GM23338 (cell line): Measurements from ENCODE around the gene STRIP1. TPM values are rescaled to one million over a fixed set of nuclear protein-coding genes. Genes with fewer than 3 reads are reported as not detected.

ENCODE experiments used
- ATAC-seq: fragments of 200-7000 bp; cut with Tn5 transposase; 3 replicates; pipeline ENCODE4 v1.9.1; 2020
- DNase-seq: peaks from one replicate; pipeline ENCODE4 v3.0.0-alpha.2; 2015; ENCODE audit warnings: low spot score
- H2AFZ ChIP-seq: fragments of 200-600 bp; sonication (generic); 2 replicates; pipeline ENCODE4 v1.8.0; 2016; ENCODE audit warnings: antibody characterized with exemption, mild to moderate bottlenecking, moderate library complexity
- H3F3A ChIP-seq: fragments of 200-600 bp; sonication (generic); replicated peaks from 2 replicates; pipeline ENCODE4 v1.8.0; 2017; ENCODE audit warnings: antibody characterized with exemption, mixed run types, low read depth
- H3K27ac ChIP-seq: fragments of 200-600 bp; sonication (generic); 2 replicates; pipeline ENCODE4 v1.6.1; 2016; ENCODE audit warnings: low read depth
- H3K27me3 ChIP-seq: fragments of 200-600 bp; sonication (generic); 2 replicates; pipeline ENCODE4 v1.8.0; 2016; ENCODE audit warnings: mild to moderate bottlenecking, mixed run types, moderate library complexity; ENCODE audit not compliant: insufficient read depth
- H3K36me3 ChIP-seq: fragments of 200-600 bp; sonication (generic); 2 replicates; pipeline ENCODE4 v1.8.0; 2016; ENCODE audit warnings: mild to moderate bottlenecking; ENCODE audit not compliant: insufficient read depth
- H3K4me1 ChIP-seq: fragments of 200-600 bp; sonication (generic); 2 replicates; pipeline ENCODE4 v1.8.0; 2016; ENCODE audit warnings: mild to moderate bottlenecking, moderate library complexity; ENCODE audit not compliant: insufficient read depth
- H3K4me2 ChIP-seq: fragments of 200-600 bp; sonication (generic); 2 replicates; pipeline ENCODE4 v1.7.1; 2017; ENCODE audit warnings: mixed run types
- H3K4me3 ChIP-seq: fragments of 200-600 bp; sonication (generic); 2 replicates; pipeline ENCODE4 v1.6.1; 2016; ENCODE audit warnings: mixed run types
- H3K79me2 ChIP-seq: fragments of 200-600 bp; sonication (generic); replicated peaks from 2 replicates; pipeline ENCODE4 v1.8.0; 2017; ENCODE audit warnings: mild to moderate bottlenecking; ENCODE audit not compliant: insufficient read depth
- H3K9me2 ChIP-seq: fragments of 200-600 bp; sonication (generic); 2 replicates; pipeline ENCODE4 v1.8.0; 2017; ENCODE audit not compliant: insufficient read depth
- H4K20me1 ChIP-seq: fragments of 200-600 bp; sonication (generic); replicated peaks from 2 replicates; pipeline ENCODE4 v1.8.0; 2017; ENCODE audit warnings: mild to moderate bottlenecking; ENCODE audit not compliant: insufficient read depth
- H3K27ac Mint-ChIP-seq: 2 replicates; pipeline ENCODE4 v1.8.0; 2020; ENCODE audit warnings: inconsistent platforms, mild to moderate bottlenecking, moderate library complexity, mixed read lengths
- H3K27me3 Mint-ChIP-seq: 3 replicates; pipeline ENCODE4 v1.8.0; 2022; ENCODE audit warnings: low read depth, mild to moderate bottlenecking, moderate library complexity, mixed read lengths, inconsistent platforms; ENCODE audit not compliant: insufficient read depth, poor library complexity
- H3K36me3 Mint-ChIP-seq: 3 replicates; pipeline ENCODE4 v1.8.0; 2021; ENCODE audit warnings: low read depth, mild to moderate bottlenecking, inconsistent platforms, moderate library complexity, mixed read lengths
- H3K4me1 Mint-ChIP-seq: 3 replicates; pipeline ENCODE4 v1.8.0; 2020; ENCODE audit warnings: mild to moderate bottlenecking, inconsistent platforms, mixed read lengths
- H3K4me3 Mint-ChIP-seq: 3 replicates; pipeline ENCODE4 v1.8.0; 2021; ENCODE audit warnings: moderate library complexity, mild to moderate bottlenecking, inconsistent platforms, mixed read lengths
- H3K9me3 Mint-ChIP-seq: 3 replicates; pipeline ENCODE4 v1.8.0; 2020; ENCODE audit warnings: moderate library complexity, mild to moderate bottlenecking, inconsistent platforms, mixed read lengths
- CREB1 ChIP-seq: fragments of 250-450 bp; sonication (Bioruptor Pico); IDR thresholded peaks from 2 replicates; pipeline ENCODE4 v1.5.0; 2020; ENCODE audit warnings: low read depth, mild to moderate bottlenecking, moderate library complexity
- CTCF ChIP-seq, 2 experiments: fragments of 200-600 bp in 1 of 2; sonication (generic) in 1 of 2; conservative IDR thresholded peaks; 2 replicates each; pipeline versions ENCODE4 v1.5.1 to v1.6.1; 2016 to 2017; ENCODE audit warnings: antibody characterized with exemption in 2 of 2, low read depth in 2 of 2, mild to moderate bottlenecking in 2 of 2, moderate library complexity in 1 of 2
- ETS1 ChIP-seq: IDR thresholded peaks from 2 replicates; pipeline ENCODE4 v1.6.1; 2016; ENCODE audit warnings: antibody characterized with exemption
- EZH2 ChIP-seq: fragments of 200-600 bp; sonication (generic); IDR thresholded peaks from one replicate; pipeline ENCODE4 v1.8.0; 2017; ENCODE audit warnings: antibody characterized with exemption, mild to moderate bottlenecking, low read depth; ENCODE audit not compliant: unreplicated experiment
- EZH2phosphoT487 ChIP-seq: fragments of 200-600 bp; sonication (generic); IDR thresholded peaks from one replicate; pipeline ENCODE4 v1.8.1; 2018; ENCODE audit warnings: antibody characterized with exemption; ENCODE audit not compliant: unreplicated experiment
- JUNB ChIP-seq: IDR thresholded peaks from one replicate; pipeline ENCODE4 v1.6.1; 2016; ENCODE audit warnings: antibody characterized with exemption; ENCODE audit not compliant: unreplicated experiment
- NANOG ChIP-seq: IDR thresholded peaks from 2 replicates; pipeline ENCODE4 v1.6.1; 2016; ENCODE audit warnings: antibody characterized with exemption, borderline replicate concordance
- POLR2AphosphoS5 ChIP-seq: IDR thresholded peaks from 2 replicates; pipeline ENCODE4 v1.6.1; 2016; ENCODE audit warnings: antibody characterized with exemption, low read depth
- REST ChIP-seq: IDR thresholded peaks from one replicate; pipeline ENCODE4 v1.6.1; 2018; ENCODE audit warnings: antibody characterized with exemption; ENCODE audit not compliant: unreplicated experiment
- STAT1 ChIP-seq: IDR thresholded peaks from one replicate; pipeline ENCODE4 v1.6.1; 2016; ENCODE audit warnings: antibody characterized with exemption; ENCODE audit not compliant: unreplicated experiment
- ZNF114 ChIP-seq: fragments of 250-450 bp; sonication (Bioruptor Pico); IDR thresholded peaks from 2 replicates; pipeline ENCODE4 v1.5.0; 2020; ENCODE audit warnings: mild to moderate bottlenecking, moderate library complexity
- ZNF331 ChIP-seq: fragments of 250-450 bp; sonication (Bioruptor Pico); IDR thresholded peaks from 2 replicates; pipeline ENCODE4 v1.5.0; 2020; ENCODE audit warnings: low read depth, mild to moderate bottlenecking, moderate library complexity
- ZNF462 ChIP-seq: fragments of 250-450 bp; sonication (Bioruptor Pico); IDR thresholded peaks from 2 replicates; pipeline ENCODE4 v1.5.0; 2020; ENCODE audit warnings: mild to moderate bottlenecking, moderate library complexity
- polyA plus RNA-seq: library from polyadenylated mRNA; unstranded; fragments of >200 nt; fragmentation: Nextera tagmentation; extraction: Ambion mirVana; gene quantifications from 2 replicates; pipeline ENCODE4 v1.2.1, GENCODE V29; 2016
- total RNA-seq: library from RNA; depleted of rRNA; stranded (reverse); fragments of >200 nt; shearing (Covaris generic); gene quantifications from 2 replicates; pipeline ENCODE4 v1.2.3, GENCODE V29; 2014

The STRIP1 gene
- total and polyA plus RNA-seq, 2 experiments from 2014 or later: 17.2 to 50.6 TPM

GRCh38 chr1:110038271-110038670 lies 3.8 kb downstream of the STRIP1 start:
- Mint-ChIP-seq H3K36me3 (peaks cover 59% of the 10 kb centered on the region), H3K4me1 (peaks cover 16% of the 10 kb centered on the region), H3K27ac (no peak overlapping the region), H3K27me3 (peaks cover 4% of the 10 kb centered on the region), H3K9me3 (no peaks in the 10 kb centered on the region), H3K4me3 (no peak overlapping the region)
- Histone ChIP-seq H3F3A (no peaks in the 10 kb centered on the region; the same call in 1 of the 2 replicates), H3K4me3 (no peak overlapping the region), H3K27me3 (no peaks in the 10 kb centered on the region), H3K79me2 (peaks cover 28% of the 10 kb centered on the region), H3K4me2 (no peak overlapping the region), H3K27ac (no peak overlapping the region), H2AFZ (no peak overlapping the region), H3K9me2 (no peaks in the 10 kb centered on the region), H4K20me1 (peaks cover 15% of the 10 kb centered on the region), H3K36me3 (peaks cover 22% of the 10 kb centered on the region), H3K4me1 (peaks cover 14% of the 10 kb centered on the region)
- ATAC-seq (no peak), DNase-seq (no peak)
- TF ChIP-seq NANOG (no peak), EZH2 (no peak), STAT1 (no peak), CREB1 (CRISPR knock-in tag) (no peak), CTCF (conservative IDR thresholded peaks at IDR 0.05; ENCODE audit: low read depth in 2 of 2) (no peak), ZNF114 (CRISPR knock-in tag) (no peak), EZH2phosphoT487 (no peak), REST (no peak), ETS1 (no peak), ZNF331 (CRISPR knock-in tag) (no peak), POLR2AphosphoS5 (no peak), ZNF462 (CRISPR knock-in tag) (no peak), JUNB (no peak)
